Neural crest cell (in vitro differentiated cells): ENCODE measurements around the gene CRTC1. TPM values are rescaled to one million over a fixed set of nuclear protein-coding genes. Genes with fewer than 3 reads are reported as not detected.

Source experiments
- DNase-seq: peaks from one replicate; pipeline ENCODE4 v3.0.0; 2021; ENCODE audit warnings: low read depth, mixed read lengths, low spot score
- H3K27ac Mint-ChIP-seq: one replicate; pipeline ENCODE4 v1.8.0; 2021; ENCODE audit warnings: mild to moderate bottlenecking, mixed read lengths; ENCODE audit not compliant: unreplicated experiment
- H3K27me3 Mint-ChIP-seq: 2 replicates; pipeline ENCODE4 v1.8.0; 2021; ENCODE audit warnings: low read depth, mild to moderate bottlenecking, mixed read lengths
- H3K36me3 Mint-ChIP-seq: 2 replicates; pipeline ENCODE4 v1.8.0; 2021; ENCODE audit warnings: low read depth, mild to moderate bottlenecking, mixed read lengths
- H3K4me1 Mint-ChIP-seq: 2 replicates; pipeline ENCODE4 v1.8.0; 2021; ENCODE audit warnings: mixed read lengths
- H3K4me3 Mint-ChIP-seq: one replicate; pipeline ENCODE4 v1.8.0; 2021; ENCODE audit warnings: mild to moderate bottlenecking, mixed read lengths
- H3K9me3 Mint-ChIP-seq: 2 replicates; pipeline ENCODE4 v1.8.0; 2021; ENCODE audit warnings: mixed read lengths
- CTCF ChIP-seq: fragments of 200-600 bp; sonication (generic); conservative IDR thresholded peaks from 2 replicates; pipeline ENCODE4 v1.5.0; 2021; ENCODE audit warnings: antibody characterized with exemption, mild to moderate bottlenecking
- total RNA-seq: library from RNA; stranded (reverse); gene quantifications from 2 replicates; pipeline ENCODE4 v1.2.1, GENCODE V29; 2021

Gene CRTC1
- total RNA-seq, 1 donor from 2014 or later: 24.1 TPM

GRCh38 chr19:18794692-18795091 is 111.2 kb downstream of the CRTC1 start:
- TF ChIP-seq CTCF: no peak
- Mint-ChIP-seq H3K4me1 (peaks cover 5% of the 10 kb centered on the region), H3K4me3 (no peak overlapping the region), H3K36me3 (no peaks in the 10 kb centered on the region), H3K27ac (no peak overlapping the region), H3K9me3 (no peaks in the 10 kb centered on the region), H3K27me3 (peaks cover 79% of the 10 kb centered on the region)
- no peak for DNase-seq

- TF ChIP-seq CTCF: no peak
- H3K27me3 Mint-ChIP-seq: peaks cover 71% of the 10 kb centered on the region
- no peaks in the 10 kb centered on the region for H3K9me3 Mint-ChIP-seq
- no peak overlapping the region for H3K27ac Mint-ChIP-seq
- no peaks in the 10 kb centered on the region for H3K4me1 Mint-ChIP-seq
- DNase-seq: no peak
- no peaks in the 10 kb centered on the region for H3K36me3 Mint-ChIP-seq
- no peak overlapping the region for H3K4me3 Mint-ChIP-seq
These were observed 112.1 kb downstream of the CRTC1 start for GRCh38 chr19:18795540-18795939.

- H3K4me3 Mint-ChIP-seq: no peak overlapping the region
- no peaks in the 10 kb centered on the region for H3K9me3 Mint-ChIP-seq
- no peak overlapping the region for H3K27ac Mint-ChIP-seq
- no peaks in the 10 kb centered on the region for H3K4me1 Mint-ChIP-seq
- no peak for DNase-seq
- peaks cover 64% of the 10 kb centered on the region for H3K27me3 Mint-ChIP-seq
- H3K36me3 Mint-ChIP-seq: no peaks in the 10 kb centered on the region
- no peak for TF ChIP-seq CTCF
These were observed 112.8 kb downstream of the CRTC1 start for GRCh38 chr19:18796239-18796638.

- TF ChIP-seq CTCF: peak; percentile 30
- Mint-ChIP-seq H3K4me3 (no peak overlapping the region), H3K27ac (no peak overlapping the region), H3K9me3 (no peaks in the 10 kb centered on the region), H3K36me3 (no peaks in the 10 kb centered on the region), H3K4me1 (no peaks in the 10 kb centered on the region), H3K27me3 (peaks cover 46% of the 10 kb centered on the region)
- no peak for DNase-seq
These were observed 115.2 kb downstream of the CRTC1 start for GRCh38 chr19:18798384-18799352.

GRCh38 chr19:18799389-18799970 is 116.0 kb downstream of the CRTC1 start:
- H3K36me3 Mint-ChIP-seq: no peaks in the 10 kb centered on the region
- no peak overlapping the region for H3K27ac Mint-ChIP-seq
- H3K27me3 Mint-ChIP-seq: peaks cover 42% of the 10 kb centered on the region
- no peak overlapping the region for H3K4me3 Mint-ChIP-seq
- H3K9me3 Mint-ChIP-seq: no peaks in the 10 kb centered on the region
- H3K4me1 Mint-ChIP-seq: no peaks in the 10 kb centered on the region
- no peak for DNase-seq
- no peak for TF ChIP-seq CTCF
